Small intestine (tissue), 7 donors: ENCODE measurements around the gene TRAK2. TPM values are rescaled to one million over a fixed set of nuclear protein-coding genes. Genes with fewer than 3 reads are reported as not detected.

Experiments used
- DNase-seq, 2 donors: peaks; one replicate each; pipeline versions ENCODE4 v3.0.0 to v3.0.0-alpha.2; 2013
- FAIRE-seq: peaks from 2 replicates; lab custom pipeline; 2012; peaks lifted over from hg19 to GRCh38; lab: Jason Lieb, UNC
- H3K27ac ChIP-seq, 3 donors: one replicate each; pipeline ENCODE4 v1.5.1; 2013; ENCODE audit warnings: low read length in 2 of 3, mild to moderate bottlenecking in 2 of 3, control low read depth in 1 of 3, inconsistent platforms in 1 of 3, low read depth in 1 of 3, moderate library complexity in 1 of 3
- H3K27me3 ChIP-seq, 3 donors: one replicate each; pipeline ENCODE4 v1.6.1; 2013; ENCODE audit warnings: low read length in 3 of 3, inconsistent platforms in 1 of 3; ENCODE audit not compliant: control insufficient read depth in 3 of 3, insufficient read depth in 3 of 3
- H3K36me3 ChIP-seq, 3 donors: one replicate each; pipeline ENCODE4 v1.6.1; 2013; ENCODE audit warnings: low read length in 3 of 3, inconsistent platforms in 1 of 3, low read depth in 1 of 3, mild to moderate bottlenecking in 1 of 3, moderate library complexity in 1 of 3; ENCODE audit not compliant: control insufficient read depth in 3 of 3, insufficient read depth in 2 of 3
- H3K4me1 ChIP-seq, 3 donors: one replicate each; pipeline ENCODE4 v1.6.1; 2013; ENCODE audit warnings: low read length in 2 of 3, inconsistent platforms in 1 of 3, low read depth in 1 of 3, mild to moderate bottlenecking in 1 of 3, moderate library complexity in 1 of 3; ENCODE audit not compliant: control insufficient read depth in 3 of 3, insufficient read depth in 2 of 3
- H3K4me3 ChIP-seq, 3 donors: one replicate each; pipeline ENCODE4 v1.5.1; 2013; ENCODE audit warnings: low read length in 3 of 3, control low read depth in 1 of 3, inconsistent platforms in 1 of 3, low read depth in 1 of 3, mild to moderate bottlenecking in 1 of 3, moderate library complexity in 1 of 3
- H3K9me3 ChIP-seq, 2 donors: one replicate each; pipeline ENCODE4 v1.6.1; 2013; ENCODE audit warnings: low read depth in 1 of 2, low read length in 1 of 2; ENCODE audit not compliant: control insufficient read depth in 2 of 2, insufficient read depth in 1 of 2
- WGBS, 3 donors: extraction: QIAGEN DNeasy Blood & Tissue Kit; methylation state at CpG; one replicate each; pipeline ENCODE4 v1.1.7; 2013; 5-methylcytosine and 5-hydroxymethylcytosine counted together
- polyA plus RNA-seq, 4 donors: library from polyadenylated mRNA; stranded (reverse) in 3 of 4; unstranded in 1 of 4; fragments of 200-250 nt in 3 of 4; fragments of 120-200 nt in 1 of 4; gene quantifications; one replicate each; pipeline versions ENCODE4 v1.2.1 to v1.2.3, GENCODE V29; 2013
- donor health status: healthy with polysubstance abuse.
- donor health status: control.
- donor health status: control.
- donor health status: Bipolar disorder and iron deficiency.
- donor health status: healthy.

TRAK2 gene
- polyA plus RNA-seq, 4 donors = 13.4 to 36.1 (median 21.5) TPM

DNA sequence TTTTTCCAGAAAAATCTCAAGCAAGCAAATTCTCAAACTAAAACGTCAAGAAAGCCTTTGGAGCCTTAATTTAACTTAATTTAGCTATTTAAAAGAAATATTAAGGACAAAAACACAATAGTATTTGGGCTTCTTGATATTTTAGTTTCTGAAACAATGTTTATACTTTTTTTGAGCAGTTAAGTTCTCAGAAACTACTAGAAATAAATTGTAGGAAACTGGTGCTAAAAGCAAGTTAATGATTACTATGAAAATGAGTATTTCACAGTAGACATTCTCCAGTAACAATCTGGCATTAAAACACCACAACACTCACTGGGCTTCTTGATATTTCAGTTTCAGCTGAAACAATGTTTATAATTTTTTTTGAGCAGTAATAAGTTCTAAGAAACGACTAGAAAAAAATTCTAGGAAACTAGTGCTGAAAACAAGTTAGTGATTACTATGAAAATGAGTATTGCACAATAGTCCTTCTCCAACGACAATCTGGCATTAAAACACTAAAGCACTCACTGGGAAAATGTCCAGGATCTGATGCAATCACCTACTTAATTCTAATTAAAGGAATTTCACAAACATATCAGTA lies 45.1 kb downstream of the TRAK2 start:
- H3K27ac ChIP-seq = peak overlapping the region in 1 of 3 donors; percentile 75
- no peaks in the 10 kb centered on the region for H3K27me3 ChIP-seq
- no peak overlapping the region for H3K4me3 ChIP-seq
- 18 to 26% (median 22%) methylated on average over 3 of the region's 3 CpGs for WGBS, 3 donors
- peak; percentile 73 to 74 for DNase-seq
- FAIRE-seq = no peak
- no peaks in the 10 kb centered on the region for H3K9me3 ChIP-seq
- peaks cover 0 to 2% (median 0%) of the 10 kb centered on the region in 3 donors for H3K36me3 ChIP-seq
- H3K4me1 ChIP-seq = peaks cover 3 to 35% (median 4%) of the 10 kb centered on the region in 3 donors

DNA sequence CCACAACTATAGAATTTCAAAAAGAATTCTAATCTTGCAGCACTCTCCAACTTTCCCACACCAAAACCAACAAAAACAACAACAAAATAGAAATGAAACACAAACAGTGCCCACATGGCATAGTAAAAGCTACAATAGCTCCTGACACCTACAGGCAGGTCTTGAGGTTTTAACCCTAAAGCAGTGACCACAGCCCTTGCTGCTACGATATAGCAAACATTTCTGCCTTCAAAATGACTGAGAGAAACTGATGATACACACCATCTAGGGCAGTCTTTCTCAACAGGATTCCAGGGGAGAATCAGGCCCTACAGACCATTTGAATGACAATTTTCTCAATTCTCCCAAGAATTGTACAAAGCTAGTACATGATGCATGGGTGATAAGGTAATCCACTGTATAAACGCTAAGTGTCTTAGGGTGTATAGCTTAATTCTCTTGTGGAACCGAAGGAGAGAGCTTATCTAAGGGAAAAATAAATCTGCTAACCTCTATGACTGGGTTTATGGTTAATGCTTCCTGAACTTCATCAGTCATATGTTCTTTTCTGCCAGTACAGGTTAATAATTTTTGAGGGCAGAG lies 46.5 kb downstream of the TRAK2 start:
- Histone ChIP-seq H3K27me3 (no peaks in the 10 kb centered on the region), H3K36me3 (peaks cover 0 to 2% (median 0%) of the 10 kb centered on the region in 3 donors), H3K4me1 (peaks cover 3 to 35% (median 4%) of the 10 kb centered on the region in 3 donors), H3K4me3 (no peak overlapping the region), H3K27ac (peak overlapping the region in 1 of 3 donors; percentile 75), H3K9me3 (no peaks in the 10 kb centered on the region)
- FAIRE-seq = no peak
- DNase-seq = peak in 1 of 2 donors; percentile 47
- 45 to 74% (median 48%) methylated on average over 3 of the region's 3 CpGs for WGBS, 3 donors

DNA sequence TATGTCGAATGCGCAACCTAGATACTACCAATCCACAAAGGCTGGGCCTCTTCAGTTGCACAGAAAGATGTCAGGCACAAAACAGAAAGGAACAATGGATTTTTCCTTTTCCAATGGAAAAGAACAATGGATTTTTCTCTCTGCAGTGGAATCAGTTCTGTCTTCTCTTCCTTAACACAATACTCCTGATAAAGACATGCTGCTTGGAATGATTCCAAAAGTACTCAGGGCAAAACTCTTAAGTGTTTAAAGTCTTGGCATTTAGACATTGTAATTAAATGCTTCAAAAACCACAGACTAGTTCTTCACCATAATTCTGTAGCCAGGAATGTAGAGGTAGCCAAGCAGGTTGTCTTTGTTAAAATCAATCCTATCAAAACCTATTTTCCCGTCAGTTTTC lies 47.4 kb downstream of the TRAK2 start:
- Histone ChIP-seq H3K27ac (no peak overlapping the region), H3K36me3 (peaks cover 0 to 2% (median 2%) of the 10 kb centered on the region in 3 donors), H3K4me1 (peaks cover 3 to 35% (median 4%) of the 10 kb centered on the region in 3 donors), H3K9me3 (no peaks in the 10 kb centered on the region), H3K4me3 (no peak overlapping the region), H3K27me3 (no peaks in the 10 kb centered on the region)
- 68 to 83% (median 75%) methylated on average over 3 of the region's 3 CpGs for WGBS, 3 donors
- no peak for FAIRE-seq
- peak; percentile 21 to 59 for DNase-seq

DNA sequence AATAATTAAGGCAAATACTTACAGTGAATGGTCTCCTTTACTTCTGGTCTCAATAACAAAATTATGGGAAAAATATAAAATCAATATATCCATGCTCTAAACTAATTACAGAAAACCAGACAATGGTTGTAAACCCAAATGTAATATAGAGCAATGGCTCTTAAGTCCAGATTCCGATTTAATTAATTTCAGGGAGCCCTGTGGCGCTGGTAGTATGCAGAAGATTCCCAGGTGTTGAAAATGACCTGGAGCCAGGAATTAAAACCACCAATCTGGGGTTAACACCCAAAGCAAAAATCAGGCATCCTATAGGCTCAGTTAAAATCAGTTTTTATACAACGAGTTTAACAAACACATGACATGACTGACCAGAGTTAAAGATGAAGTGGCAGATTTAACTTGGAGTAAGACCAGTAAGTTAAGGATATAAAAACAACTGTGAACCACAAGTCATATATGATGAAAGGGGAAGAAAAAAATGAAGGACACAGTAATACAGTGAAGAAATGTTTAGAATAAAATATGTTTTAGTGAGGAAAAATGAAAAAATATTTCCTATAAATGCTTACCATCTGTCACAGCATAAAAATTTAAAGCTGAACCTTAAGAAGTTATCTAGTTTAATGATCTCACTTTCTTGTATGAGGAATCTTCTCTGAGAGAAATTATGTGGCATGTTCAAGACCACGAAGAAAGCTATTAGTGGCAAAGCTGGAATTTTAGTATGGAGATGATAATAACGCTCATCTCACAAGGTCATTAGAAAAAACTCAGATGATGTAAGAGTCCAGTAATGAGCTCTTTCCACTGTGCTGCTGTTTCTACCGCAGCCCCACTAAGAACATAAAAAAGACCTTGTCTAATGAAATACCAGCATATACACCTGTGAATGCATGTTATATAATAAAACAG lies 48.4 kb downstream of the TRAK2 start:
- FAIRE-seq = no peak
- no peak overlapping the region for H3K27ac ChIP-seq
- peaks cover 0 to 2% (median 2%) of the 10 kb centered on the region in 3 donors for H3K36me3 ChIP-seq
- peak in 1 of 2 donors; percentile 32 for DNase-seq
- WGBS, 3 donors = 75 to 81% (median 77%) methylated on average over 6 of the region's 6 CpGs
- H3K27me3 ChIP-seq = no peaks in the 10 kb centered on the region
- no peaks in the 10 kb centered on the region for H3K9me3 ChIP-seq
- H3K4me3 ChIP-seq = no peak overlapping the region
- H3K4me1 ChIP-seq = peaks cover 3 to 35% (median 4%) of the 10 kb centered on the region in 3 donors

DNA sequence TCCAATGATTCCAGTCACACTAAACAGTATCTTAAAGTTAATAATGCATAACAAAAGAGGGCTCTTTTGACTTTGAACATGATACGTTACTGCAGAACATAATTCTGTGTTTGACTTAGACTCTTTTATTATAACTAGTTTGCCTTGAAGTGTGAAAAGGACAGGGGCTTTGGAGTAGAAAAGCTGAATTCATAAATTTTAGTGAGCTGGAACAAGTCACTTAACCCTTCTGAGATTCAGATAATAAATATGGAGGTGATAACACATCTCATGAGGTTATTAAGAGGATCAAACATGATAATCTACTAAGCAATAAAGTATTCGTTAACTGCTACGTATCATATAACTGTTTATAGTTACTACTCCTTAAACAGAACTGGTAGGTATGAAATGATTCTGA lies 49.4 kb downstream of the TRAK2 start:
- FAIRE-seq = no peak
- no peak for DNase-seq
- no peak overlapping the region for H3K27ac ChIP-seq
- H3K4me1 ChIP-seq = peaks cover 3 to 35% (median 4%) of the 10 kb centered on the region in 3 donors
- no peaks in the 10 kb centered on the region for H3K9me3 ChIP-seq
- H3K4me3 ChIP-seq = no peak overlapping the region
- H3K36me3 ChIP-seq = peaks cover 0 to 2% (median 2%) of the 10 kb centered on the region in 3 donors
- H3K27me3 ChIP-seq = no peaks in the 10 kb centered on the region
- WGBS, 3 donors = 23 to 73% (median 38%) methylated on average over 3 of the region's 3 CpGs

DNA sequence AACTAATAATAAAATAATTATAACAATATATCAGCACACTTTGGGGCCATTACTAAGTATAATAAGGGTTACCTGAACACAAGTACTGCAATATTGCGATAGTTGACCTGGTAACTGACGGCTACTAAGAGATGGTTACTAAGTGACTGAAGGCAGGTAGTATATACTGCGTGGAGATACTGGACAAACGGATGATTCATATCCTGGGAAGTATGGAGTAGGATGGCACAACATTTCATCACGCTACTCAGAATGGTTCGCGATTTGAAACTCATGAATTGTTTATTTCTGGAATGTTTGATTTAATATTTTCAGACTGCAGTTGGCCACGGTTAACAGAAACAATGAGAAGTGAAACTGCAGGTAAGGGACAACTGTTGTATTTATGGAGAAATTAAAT lies 54.7 kb downstream of the TRAK2 start:
- 81 to 92% (median 87%) methylated on average over 8 of the region's 8 CpGs for WGBS, 3 donors
- no peak for FAIRE-seq
- H3K36me3 ChIP-seq = peaks cover 2 to 8% (median 6%) of the 10 kb centered on the region in 3 donors

DNA sequence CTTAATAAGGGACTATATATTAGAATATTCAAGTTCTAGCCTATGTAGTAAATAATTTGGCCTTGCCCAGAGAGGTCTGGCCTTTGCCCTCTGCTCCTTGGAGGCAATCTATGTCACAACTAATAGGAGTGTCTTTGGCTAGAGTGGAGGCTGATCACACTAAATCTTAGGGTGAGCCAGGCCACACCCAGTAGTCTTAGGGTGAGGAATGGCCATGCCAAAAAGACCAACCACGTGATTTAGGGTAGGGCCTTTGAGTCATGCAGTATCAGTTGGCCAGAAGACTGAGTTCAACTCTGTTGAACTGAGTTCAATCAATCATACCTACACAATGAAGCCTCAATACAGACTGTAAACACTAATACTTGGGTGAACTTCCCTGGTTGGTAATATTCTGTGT lies 68.1 kb downstream of the TRAK2 start:
- H3K27ac ChIP-seq = no peak overlapping the region
- no peaks in the 10 kb centered on the region for H3K27me3 ChIP-seq
- H3K36me3 ChIP-seq = peaks cover 4 to 19% (median 17%) of the 10 kb centered on the region in 3 donors
- FAIRE-seq = peak; percentile 33
- WGBS, 3 donors = 20 to 50% (median 47%) methylated on average over 1 of the region's 1 CpG
- peaks cover 0 to 6% (median 0%) of the 10 kb centered on the region in 3 donors for H3K4me1 ChIP-seq
- DNase-seq = peak in 1 of 2 donors; percentile 97
- no peak overlapping the region for H3K4me3 ChIP-seq
- no peaks in the 10 kb centered on the region for H3K9me3 ChIP-seq

More for the DNA sequence above, 54.7 kb downstream of the TRAK2 start:
- Histone ChIP-seq H3K27me3 (no peaks in the 10 kb centered on the region), H3K4me1 (peaks cover 0 to 3% (median 0%) of the 10 kb centered on the region in 3 donors), H3K27ac (no peak overlapping the region), H3K9me3 (no peaks in the 10 kb centered on the region), H3K4me3 (no peak overlapping the region)
- no peak for DNase-seq
